Activated naive CD8-positive, alpha-beta T cell treated with anti-CD3 and anti-CD28 coated beads, Interleukin-2, amount 50 U/mL, for 24 hours (primary cell): Measurements from ENCODE around the gene SH3RF3.

Source experiments
- ATAC-seq: fragments of 150-1000 bp; cut with Tn5 transposase; one replicate; pipeline ENCODE4 v1.10.0; 2021
- DNase-seq: peaks from one replicate; pipeline ENCODE4 v3.0.0; 2021
- H3K27ac Mint-ChIP-seq: one replicate; pipeline ENCODE4 v1.8.0; 2021; ENCODE audit warnings: mild to moderate bottlenecking, mixed read lengths
- H3K27me3 Mint-ChIP-seq: one replicate; pipeline ENCODE4 v1.8.0; 2021; ENCODE audit warnings: mixed read lengths
- H3K36me3 Mint-ChIP-seq: one replicate; pipeline ENCODE4 v1.8.0; 2021; ENCODE audit warnings: low read depth, mixed read lengths
- H3K4me1 Mint-ChIP-seq: one replicate; pipeline ENCODE4 v1.8.0; 2021; ENCODE audit warnings: mixed read lengths
- H3K4me3 Mint-ChIP-seq: one replicate; pipeline ENCODE4 v1.8.0; 2021; ENCODE audit warnings: mild to moderate bottlenecking, moderate library complexity, mixed read lengths
- H3K9me3 Mint-ChIP-seq: one replicate; pipeline ENCODE4 v1.8.0; 2021; ENCODE audit warnings: mixed read lengths

Gene SH3RF3

GRCh38 chr2:109168716-109169115 lies 39.7 kb downstream of the SH3RF3 start:
- Mint-ChIP-seq H3K27me3 (no peaks in the 10 kb centered on the region), H3K4me3 (no peak overlapping the region), H3K27ac (no peak overlapping the region), H3K9me3 (no peaks in the 10 kb centered on the region), H3K4me1 (peaks cover 25% of the 10 kb centered on the region), H3K36me3 (peaks cover under 1% of the 10 kb centered on the region)
- DNase-seq (no peak), ATAC-seq (no peak)

GRCh38 chr2:109170645-109171044 lies 41.6 kb downstream of the SH3RF3 start:
- DNase-seq (no peak), ATAC-seq (no peak)
- Mint-ChIP-seq H3K4me3 (no peak overlapping the region), H3K9me3 (peaks cover 5% of the 10 kb centered on the region), H3K27ac (no peak overlapping the region), H3K36me3 (no peaks in the 10 kb centered on the region), H3K27me3 (no peaks in the 10 kb centered on the region), H3K4me1 (peaks cover 33% of the 10 kb centered on the region)

GRCh38 chr2:109171444-109172334 lies 42.7 kb downstream of the SH3RF3 start:
- H3K36me3 Mint-ChIP-seq: no peaks in the 10 kb centered on the region
- H3K9me3 Mint-ChIP-seq: peaks cover 5% of the 10 kb centered on the region
- DNase-seq: no peak
- peaks cover 33% of the 10 kb centered on the region for H3K4me1 Mint-ChIP-seq
- no peaks in the 10 kb centered on the region for H3K27me3 Mint-ChIP-seq
- ATAC-seq: no peak
- H3K4me3 Mint-ChIP-seq: no peak overlapping the region
- no peak overlapping the region for H3K27ac Mint-ChIP-seq

- Mint-ChIP-seq H3K36me3 (no peaks in the 10 kb centered on the region), H3K27me3 (no peaks in the 10 kb centered on the region), H3K9me3 (peaks cover 5% of the 10 kb centered on the region), H3K27ac (no peak overlapping the region), H3K4me1 (peaks cover 33% of the 10 kb centered on the region), H3K4me3 (no peak overlapping the region)
- ATAC-seq: no peak
- DNase-seq: no peak
Measured at GRCh38 chr2:109172556-109173105, 43.6 kb downstream of the SH3RF3 start.

DNA sequence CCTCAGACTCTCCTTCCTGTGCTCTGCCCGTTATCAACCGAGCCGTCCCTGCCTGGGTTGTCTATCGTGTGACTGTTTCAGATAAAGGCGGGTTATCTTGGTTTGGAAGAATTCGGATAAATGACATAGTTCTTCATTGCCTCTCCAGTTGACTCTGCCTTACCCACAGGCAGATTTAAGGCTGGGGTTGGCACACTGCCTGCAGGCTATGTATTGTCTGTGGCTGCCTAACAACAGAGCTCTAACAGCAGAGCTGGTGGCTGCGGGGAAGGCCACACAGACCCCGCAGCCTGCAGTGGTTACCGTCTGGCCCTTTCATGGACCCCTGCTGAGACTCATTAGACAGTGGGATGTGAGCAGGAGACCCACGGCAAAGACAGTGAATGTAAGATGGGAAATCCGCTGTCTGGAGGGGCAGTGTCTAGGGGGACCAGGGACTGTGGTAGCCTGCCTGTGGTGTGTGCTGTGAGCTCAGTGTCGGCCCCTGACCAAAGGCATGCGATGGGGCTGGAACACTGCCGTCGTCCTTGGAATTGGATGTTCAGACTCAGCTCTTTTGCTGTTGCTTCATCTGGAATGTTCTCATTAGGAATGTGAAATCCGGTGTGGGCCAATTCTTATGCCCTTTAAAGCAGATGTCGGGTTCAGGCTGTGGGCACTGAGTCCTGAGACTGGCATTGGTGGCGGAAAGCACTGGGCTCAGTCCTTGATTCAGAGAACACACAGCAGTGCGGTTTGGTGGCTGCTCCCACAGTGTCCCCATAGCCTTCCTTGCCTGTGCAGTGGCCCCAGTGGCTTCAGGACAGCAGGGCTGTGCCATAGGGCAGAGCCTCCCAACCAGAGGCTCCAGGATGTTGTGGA lies 44.5 kb downstream of the SH3RF3 start:
- H3K36me3 Mint-ChIP-seq: peaks cover 1% of the 10 kb centered on the region

DNA sequence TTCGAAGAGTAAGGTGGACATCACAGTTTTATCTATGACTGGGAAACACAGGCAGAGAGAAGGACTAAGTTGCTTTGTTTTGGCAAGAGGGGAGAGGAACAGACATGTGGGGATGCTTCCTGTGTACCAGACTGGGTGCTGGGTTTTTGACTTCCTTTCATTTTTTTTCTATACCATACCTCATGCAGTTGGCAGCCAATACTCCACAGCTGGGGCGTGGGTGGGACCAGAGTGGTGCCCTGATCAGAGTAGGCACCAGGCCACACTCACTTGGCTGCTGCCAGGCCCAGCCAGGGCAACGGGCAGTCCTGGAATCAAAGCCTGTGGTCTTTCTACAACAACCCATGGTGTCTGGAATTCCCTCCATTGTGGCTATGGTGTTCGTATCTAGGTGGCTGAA lies 45.2 kb downstream of the SH3RF3 start:
- peaks cover 29% of the 10 kb centered on the region for H3K4me1 Mint-ChIP-seq
- no peak for DNase-seq
- H3K27ac Mint-ChIP-seq: no peak overlapping the region
- H3K9me3 Mint-ChIP-seq: peaks cover 11% of the 10 kb centered on the region
- no peak overlapping the region for H3K4me3 Mint-ChIP-seq
- peaks cover 4% of the 10 kb centered on the region for H3K36me3 Mint-ChIP-seq
- ATAC-seq: no peak
- H3K27me3 Mint-ChIP-seq: no peaks in the 10 kb centered on the region

More for the DNA sequence above, 44.5 kb downstream of the SH3RF3 start:
- DNase-seq (no peak), ATAC-seq (peak; percentile 15)
- H3K4me3 Mint-ChIP-seq: no peak overlapping the region
- no peak overlapping the region for H3K27ac Mint-ChIP-seq
- H3K9me3 Mint-ChIP-seq: peaks cover 5% of the 10 kb centered on the region
- no peaks in the 10 kb centered on the region for H3K27me3 Mint-ChIP-seq
- peaks cover 33% of the 10 kb centered on the region for H3K4me1 Mint-ChIP-seq

GRCh38 chr2:109174626-109175349 lies 45.8 kb downstream of the SH3RF3 start:
- Mint-ChIP-seq H3K27me3 (no peaks in the 10 kb centered on the region), H3K27ac (no peak overlapping the region), H3K36me3 (peaks cover 8% of the 10 kb centered on the region), H3K4me1 (peaks cover 27% of the 10 kb centered on the region), H3K4me3 (no peak overlapping the region), H3K9me3 (peaks cover 15% of the 10 kb centered on the region)
- DNase-seq (no peak), ATAC-seq (no peak)

DNA sequence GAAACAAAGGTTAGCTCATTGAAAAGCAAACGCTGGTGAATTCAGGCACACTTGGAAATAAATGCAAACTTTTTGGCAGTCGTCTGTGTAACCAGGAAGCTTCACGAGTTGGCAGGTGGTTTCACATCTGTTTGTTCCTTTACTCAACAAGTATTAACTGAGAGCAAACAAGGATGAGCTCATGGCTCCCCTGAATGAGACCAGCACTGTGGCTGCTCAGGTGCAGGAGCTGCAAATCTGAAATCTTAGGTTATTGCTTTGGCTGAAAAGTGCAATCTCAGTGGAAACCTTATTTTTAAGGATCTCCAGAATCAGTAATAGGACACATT lies 46.3 kb downstream of the SH3RF3 start:
- peaks cover 19% of the 10 kb centered on the region for H3K9me3 Mint-ChIP-seq
- ATAC-seq (no peak), DNase-seq (no peak)
- H3K27ac Mint-ChIP-seq: no peak overlapping the region
- peaks cover 8% of the 10 kb centered on the region for H3K36me3 Mint-ChIP-seq
- H3K27me3 Mint-ChIP-seq: no peaks in the 10 kb centered on the region
- H3K4me3 Mint-ChIP-seq: no peak overlapping the region
- peaks cover 27% of the 10 kb centered on the region for H3K4me1 Mint-ChIP-seq

DNA sequence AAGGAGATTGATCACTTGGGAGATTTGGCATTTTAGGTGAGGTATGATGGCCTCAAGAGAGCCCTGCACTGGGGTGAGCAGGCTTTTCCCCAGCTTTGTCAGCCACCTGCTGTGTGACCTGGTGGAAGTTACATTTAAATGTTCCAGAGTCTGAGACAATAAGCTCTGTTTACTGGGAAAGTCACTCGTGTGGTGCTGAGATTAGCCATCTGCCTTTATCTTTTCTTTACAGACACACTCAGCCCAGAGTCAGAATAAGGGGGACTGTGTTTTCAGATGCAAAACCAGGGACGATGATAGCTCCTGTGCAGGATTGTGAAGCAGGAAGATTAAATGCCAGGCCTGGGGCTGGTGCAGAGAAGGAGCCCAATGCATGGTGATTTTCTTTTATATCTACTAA lies 47.9 kb downstream of the SH3RF3 start:
- DNase-seq (no peak), ATAC-seq (no peak)
- Mint-ChIP-seq H3K4me1 (peaks cover 27% of the 10 kb centered on the region), H3K27me3 (no peaks in the 10 kb centered on the region), H3K27ac (no peak overlapping the region), H3K36me3 (peaks cover 8% of the 10 kb centered on the region), H3K4me3 (no peak overlapping the region), H3K9me3 (peaks cover 19% of the 10 kb centered on the region)

GRCh38 chr2:109177635-109178034 lies 48.6 kb downstream of the SH3RF3 start:
- Mint-ChIP-seq H3K27ac (no peak overlapping the region), H3K4me3 (no peak overlapping the region), H3K27me3 (no peaks in the 10 kb centered on the region), H3K36me3 (peaks cover 8% of the 10 kb centered on the region), H3K9me3 (peaks cover 19% of the 10 kb centered on the region), H3K4me1 (peaks cover 25% of the 10 kb centered on the region)
- ATAC-seq: no peak
- no peak for DNase-seq

DNA sequence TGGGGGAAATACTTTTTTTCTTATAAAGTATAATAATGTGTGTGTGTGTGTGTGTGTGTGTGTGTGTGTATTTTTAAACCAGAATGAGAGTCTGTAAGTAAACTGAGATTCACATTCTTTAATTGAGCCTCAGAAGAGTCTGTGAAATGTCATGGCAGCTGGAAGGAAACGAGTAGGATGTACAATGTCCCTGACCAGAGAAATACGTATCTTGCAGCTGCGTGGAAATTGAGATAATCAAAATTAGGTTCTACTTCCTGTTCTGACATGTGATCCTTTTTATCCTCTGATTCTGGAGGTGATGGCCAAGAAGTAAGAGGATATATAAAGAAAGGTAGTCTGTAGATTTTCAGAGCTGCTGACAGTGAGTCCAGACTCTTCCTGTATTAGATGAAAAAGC lies 50.0 kb downstream of the SH3RF3 start:
- no peak for DNase-seq
- no peak for ATAC-seq
- Mint-ChIP-seq H3K9me3 (peaks cover 19% of the 10 kb centered on the region), H3K36me3 (peaks cover 8% of the 10 kb centered on the region), H3K4me1 (peaks cover 14% of the 10 kb centered on the region), H3K27ac (no peak overlapping the region), H3K4me3 (no peak overlapping the region), H3K27me3 (no peaks in the 10 kb centered on the region)

- ATAC-seq (no peak), DNase-seq (no peak)
- Mint-ChIP-seq H3K9me3 (peaks cover 14% of the 10 kb centered on the region), H3K36me3 (peaks cover 8% of the 10 kb centered on the region), H3K27ac (no peak overlapping the region), H3K27me3 (no peaks in the 10 kb centered on the region), H3K4me3 (no peak overlapping the region), H3K4me1 (peaks cover 5% of the 10 kb centered on the region)
Measured at GRCh38 chr2:109180786-109181185, 51.8 kb downstream of the SH3RF3 start.

- Mint-ChIP-seq H3K27ac (no peak overlapping the region), H3K4me3 (no peak overlapping the region), H3K27me3 (no peaks in the 10 kb centered on the region), H3K4me1 (peaks cover 5% of the 10 kb centered on the region), H3K36me3 (peaks cover 8% of the 10 kb centered on the region), H3K9me3 (peaks cover 14% of the 10 kb centered on the region)
- DNase-seq (no peak), ATAC-seq (no peak)
Measured at GRCh38 chr2:109182426-109182825, 53.4 kb downstream of the SH3RF3 start.

GRCh38 chr2:109183871-109184270 lies 54.9 kb downstream of the SH3RF3 start:
- Mint-ChIP-seq H3K9me3 (peaks cover 10% of the 10 kb centered on the region), H3K4me3 (no peak overlapping the region), H3K27ac (no peak overlapping the region), H3K27me3 (no peaks in the 10 kb centered on the region), H3K4me1 (peaks cover 5% of the 10 kb centered on the region), H3K36me3 (peaks cover 4% of the 10 kb centered on the region)
- ATAC-seq (no peak), DNase-seq (no peak)
